Measurements from ENCODE around the gene ROS1. TPM values are rescaled to one million over a fixed set of nuclear protein-coding genes. Genes with fewer than 3 reads are reported as not detected.

Gene ROS1
- total and polyA plus RNA-seq, 2 donors (not counting 1 experiment from before 2014, with no cell fraction given): not detected

- H3K9me3 ChIP-seq (ENCODE audit: control extremely low read depth in 1 of 3, control insufficient read depth in 2 of 3, insufficient read depth in 1 of 3, low read length in 2 of 3): no peaks in the 10 kb centered on the region
- H3K27me3 ChIP-seq (replicated peaks in 1 of 4; ENCODE audit: control extremely low read depth in 1 of 4, control insufficient read depth in 3 of 4, insufficient read depth in 4 of 4, low read length in 3 of 4): peaks cover 0 to 5% (median 0%) of the 10 kb centered on the region in 4 experiments
- no peaks in the 10 kb centered on the region for H3K79me2 ChIP-seq (ENCODE audit: control insufficient read depth, insufficient read depth, low read length)
- H3K9ac ChIP-seq (ENCODE audit: low read length): no peak overlapping the region
- Mint-ChIP-seq H3K27me3 (peaks cover 25% of the 10 kb centered on the region), H3K4me1 (no peaks in the 10 kb centered on the region), H3K9me3 (ENCODE audit: insufficient read depth) (no peaks in the 10 kb centered on the region), H3K4me3 (no peak overlapping the region), H3K27ac (no peak overlapping the region)
- no peak for DNase-seq
- H3K27ac ChIP-seq (ENCODE audit: low read length in 2 of 2): no peak overlapping the region
- H2AFZ ChIP-seq (ENCODE audit: insufficient read depth, low read depth, low read length, poor library complexity, severe bottlenecking): no peak overlapping the region
- no peak for TF ChIP-seq CTCF (IDR thresholded peaks at IDR 0.05)
- TF ChIP-seq EZH2 (IDR thresholded peaks at IDR 0.05; ENCODE audit: borderline replicate concordance, insufficient read depth, low read depth, low read length, poor library complexity, severe bottlenecking): no peak
- no peaks in the 10 kb centered on the region for H4K20me1 ChIP-seq (ENCODE audit: control insufficient read depth, insufficient read depth, low read length, poor library complexity, severe bottlenecking)
- ATAC-seq (ENCODE audit: low read depth): no peak
- ChIA-PET POLR2A (no interaction called here), CTCF (interaction anchor here (1.3 kb wide), 1 partner anchor 9 kb away, joined by 4 read pairs; no protein-coding TSS in a partner anchor)
- no peaks in the 10 kb centered on the region for H3K4me1 ChIP-seq (ENCODE audit: control insufficient read depth in 2 of 2, insufficient read depth in 2 of 2, low read length in 2 of 2)
- WGBS (ENCODE audit: insufficient coverage): 100% methylated on average over 2 of the region's 3 CpGs
- H3K4me2 ChIP-seq (replicated peaks; ENCODE audit: low read depth, low read length, poor library complexity, severe bottlenecking): no peak overlapping the region
- no peaks in the 10 kb centered on the region for H3K36me3 ChIP-seq (replicated peaks in 1 of 2; ENCODE audit: control extremely low read depth in 1 of 2, control insufficient read depth in 1 of 2, extremely low read depth in 1 of 2, insufficient read depth in 2 of 2, low read length in 1 of 2)
- no peak overlapping the region for H3K4me3 ChIP-seq (ENCODE audit: control extremely low read depth in 1 of 5, extremely low read depth in 1 of 5, insufficient read depth in 1 of 5, low read depth in 2 of 5, low read length in 4 of 5)
- intact Hi-C loops (cut with micrococcal nuclease): no loop called here
These were observed 46.9 kb upstream of the ROS1 start for GRCh38 chr6:117472667-117473066.

GRCh38 chr6:117469791-117470190 is 44.0 kb upstream of the ROS1 start:
- Mint-ChIP-seq H3K9me3 (ENCODE audit: insufficient read depth) (no peaks in the 10 kb centered on the region), H3K27ac (no peak overlapping the region), H3K27me3 (peaks cover 27% of the 10 kb centered on the region), H3K4me3 (no peak overlapping the region), H3K4me1 (no peaks in the 10 kb centered on the region)
- POLR2A ChIA-PET: no interaction called here
- Histone ChIP-seq H3K36me3 (replicated peaks in 1 of 2; ENCODE audit: control extremely low read depth in 1 of 2, control insufficient read depth in 1 of 2, extremely low read depth in 1 of 2, insufficient read depth in 2 of 2, low read length in 1 of 2) (no peaks in the 10 kb centered on the region), H3K4me3 (ENCODE audit: control extremely low read depth in 1 of 5, extremely low read depth in 1 of 5, insufficient read depth in 1 of 5, low read depth in 2 of 5, low read length in 4 of 5) (no peak overlapping the region), H4K20me1 (ENCODE audit: control insufficient read depth, insufficient read depth, low read length, poor library complexity, severe bottlenecking) (no peaks in the 10 kb centered on the region), H3K27ac (ENCODE audit: low read length in 2 of 2) (no peak overlapping the region), H2AFZ (ENCODE audit: insufficient read depth, low read depth, low read length, poor library complexity, severe bottlenecking) (no peak overlapping the region), H3K79me2 (ENCODE audit: control insufficient read depth, insufficient read depth, low read length) (no peaks in the 10 kb centered on the region), H3K27me3 (replicated peaks in 1 of 4; ENCODE audit: control extremely low read depth in 1 of 4, control insufficient read depth in 3 of 4, insufficient read depth in 4 of 4, low read length in 3 of 4) (peaks cover 0 to 5% (median 0%) of the 10 kb centered on the region in 4 experiments), H3K9me3 (ENCODE audit: control extremely low read depth in 1 of 3, control insufficient read depth in 2 of 3, insufficient read depth in 1 of 3, low read length in 2 of 3) (no peaks in the 10 kb centered on the region), H3K4me2 (replicated peaks; ENCODE audit: low read depth, low read length, poor library complexity, severe bottlenecking) (no peak overlapping the region), H3K9ac (ENCODE audit: low read length) (no peak overlapping the region), H3K4me1 (ENCODE audit: control insufficient read depth in 2 of 2, insufficient read depth in 2 of 2, low read length in 2 of 2) (no peaks in the 10 kb centered on the region)
- WGBS (ENCODE audit: insufficient coverage): 88% methylated on average over 3 of the region's 3 CpGs
- ATAC-seq (ENCODE audit: low read depth): no peak
- TF ChIP-seq CTCF (IDR thresholded peaks at IDR 0.05) (no peak), EZH2 (IDR thresholded peaks at IDR 0.05; ENCODE audit: borderline replicate concordance, insufficient read depth, low read depth, low read length, poor library complexity, severe bottlenecking) (no peak)
- intact Hi-C loops (cut with micrococcal nuclease): no loop called here
- CTCF ChIA-PET: no interaction called here
- no peak for DNase-seq

Data from B cell (primary cell).